Measurements from ENCODE around the gene ATXN7. TPM values are rescaled to one million over a fixed set of nuclear protein-coding genes. Genes with fewer than 3 reads are reported as not detected.

ATXN7 gene
- total and polyA plus RNA-seq, 8 donors = 7.3 to 40.4 (median 25.2) TPM

DNA sequence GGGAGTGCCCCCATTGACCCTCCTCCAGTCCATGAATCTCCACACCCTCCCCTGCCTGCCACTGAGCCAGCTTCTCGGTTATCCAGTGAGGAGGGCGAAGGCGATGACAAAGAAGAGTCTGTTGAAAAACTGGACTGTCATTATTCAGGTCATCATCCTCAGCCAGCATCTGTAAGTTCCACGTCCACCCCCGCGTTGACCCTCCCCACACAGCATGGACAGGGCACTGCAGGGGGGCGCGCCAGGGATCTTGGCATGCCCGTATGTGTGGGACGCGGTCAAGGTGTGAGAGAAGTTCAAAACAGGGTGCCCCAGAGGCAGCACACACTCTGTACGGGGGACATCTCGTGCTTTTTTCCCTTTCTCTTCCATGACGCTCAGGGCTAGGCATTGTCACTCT lies 126.5 kb downstream of the ATXN7 start:
- intact Hi-C loops (cut with DNase I) = loop anchor here in 1 of 3 donors (5.0 kb wide), 1 partner anchor 78 kb away; the partner anchor contains the start of gene SCAANT1
- Histone ChIP-seq H3K9me3 (no peaks in the 10 kb centered on the region), H3K27ac (no peak overlapping the region), H3K36me3 (peaks cover 3 to 40% (median 21%) of the 10 kb centered on the region in 3 donors), H3K27me3 (no peaks in the 10 kb centered on the region), H3K4me1 (peaks cover 0 to 3% (median 0%) of the 10 kb centered on the region in 3 donors), H3K4me3 (no peak overlapping the region)
- 92 to 96% methylated on average over 14 of the region's 14 CpGs for WGBS, 2 donors
- ATAC-seq (no peak), DNase-seq (peak in 1 of 6 donors; percentile 46), FAIRE-seq (no peak)
- TF ChIP-seq, protein P1, sequence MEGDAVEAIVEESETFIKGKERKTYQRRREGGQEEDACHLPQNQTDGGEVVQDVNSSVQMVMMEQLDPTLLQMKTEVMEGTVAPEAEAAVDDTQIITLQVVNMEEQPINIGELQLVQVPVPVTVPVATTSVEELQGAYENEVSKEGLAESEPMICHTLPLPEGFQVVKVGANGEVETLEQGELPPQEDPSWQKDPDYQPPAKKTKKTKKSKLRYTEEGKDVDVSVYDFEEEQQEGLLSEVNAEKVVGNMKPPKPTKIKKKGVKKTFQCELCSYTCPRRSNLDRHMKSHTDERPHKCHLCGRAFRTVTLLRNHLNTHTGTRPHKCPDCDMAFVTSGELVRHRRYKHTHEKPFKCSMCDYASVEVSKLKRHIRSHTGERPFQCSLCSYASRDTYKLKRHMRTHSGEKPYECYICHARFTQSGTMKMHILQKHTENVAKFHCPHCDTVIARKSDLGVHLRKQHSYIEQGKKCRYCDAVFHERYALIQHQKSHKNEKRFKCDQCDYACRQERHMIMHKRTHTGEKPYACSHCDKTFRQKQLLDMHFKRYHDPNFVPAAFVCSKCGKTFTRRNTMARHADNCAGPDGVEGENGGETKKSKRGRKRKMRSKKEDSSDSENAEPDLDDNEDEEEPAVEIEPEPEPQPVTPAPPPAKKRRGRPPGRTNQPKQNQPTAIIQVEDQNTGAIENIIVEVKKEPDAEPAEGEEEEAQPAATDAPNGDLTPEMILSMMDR (IDR thresholded peaks at IDR 0.05) = no peak

DNA sequence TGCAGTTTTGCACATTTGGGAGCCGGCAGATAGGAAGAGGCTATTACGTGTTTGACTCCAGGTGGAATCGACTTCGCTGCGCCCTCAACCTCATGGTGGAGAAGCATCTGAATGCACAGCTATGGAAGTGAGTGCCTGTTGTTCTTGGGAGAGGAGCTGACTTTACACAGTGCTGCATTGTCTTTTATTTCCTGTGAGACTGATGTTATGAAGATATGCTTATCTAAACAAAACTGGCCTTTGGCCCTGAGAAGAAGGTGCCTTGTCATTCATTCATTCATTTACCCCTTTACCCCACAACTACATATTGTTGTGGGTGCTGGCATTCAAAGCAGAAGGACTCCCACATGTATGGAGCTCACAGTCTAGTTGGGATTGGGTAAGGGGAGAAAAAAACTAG lies 127.1 kb downstream of the ATXN7 start:
- DNase-seq = no peak
- intact Hi-C loops (cut with DNase I) = loop anchor here in 1 of 3 donors (5.0 kb wide), 1 partner anchor 78 kb away; the partner anchor contains the start of gene SCAANT1
- no peak overlapping the region for H3K4me3 ChIP-seq
- no peaks in the 10 kb centered on the region for H3K27me3 ChIP-seq
- peaks cover 3 to 46% (median 25%) of the 10 kb centered on the region in 3 donors for H3K36me3 ChIP-seq
- no peak for FAIRE-seq
- TF ChIP-seq, protein P1 (IDR thresholded peaks at IDR 0.05) = no peak
- H3K27ac ChIP-seq = no peak overlapping the region
- 81 to 84% methylated on average over 5 of the region's 5 CpGs for WGBS, 2 donors
- no peaks in the 10 kb centered on the region for H3K9me3 ChIP-seq
- peaks cover 0 to 3% (median 0%) of the 10 kb centered on the region in 3 donors for H3K4me1 ChIP-seq
- no peak for ATAC-seq

DNA sequence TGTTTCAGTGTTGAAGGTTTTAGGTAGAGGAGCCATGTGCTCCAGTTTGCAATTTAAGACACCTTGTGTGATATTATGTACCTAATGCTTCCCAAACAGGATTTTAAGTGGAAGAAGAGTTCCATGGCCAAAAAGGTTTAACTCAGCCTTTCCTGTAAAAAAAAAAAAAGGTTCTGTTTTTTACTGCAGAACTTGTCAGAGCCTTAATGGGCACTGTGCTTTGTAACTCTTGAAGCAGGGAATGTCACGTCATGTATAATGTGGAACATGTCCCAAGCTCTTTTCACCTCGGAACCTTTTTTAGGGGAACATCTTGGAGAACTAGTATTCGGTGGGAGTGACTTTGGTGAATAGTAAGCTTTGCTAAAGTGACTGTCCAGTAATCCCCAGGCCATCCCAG lies 128.0 kb downstream of the ATXN7 start:
- Histone ChIP-seq H3K4me3 (no peak overlapping the region), H3K36me3 (peaks cover 3 to 52% (median 30%) of the 10 kb centered on the region in 3 donors), H3K4me1 (peaks cover 0 to 3% (median 0%) of the 10 kb centered on the region in 3 donors), H3K9me3 (no peaks in the 10 kb centered on the region), H3K27ac (no peak overlapping the region), H3K27me3 (no peaks in the 10 kb centered on the region)
- intact Hi-C loops (cut with DNase I) = loop anchor here in 1 of 3 donors (5.0 kb wide), 1 partner anchor 79 kb away; the partner anchor contains the start of gene SCAANT1
- TF ChIP-seq, protein P1 (IDR thresholded peaks at IDR 0.05) = no peak
- DNase-seq (no peak), FAIRE-seq (no peak), ATAC-seq (no peak)
- WGBS, 2 donors = 82 to 91% methylated on average over 3 of the region's 3 CpGs

DNA sequence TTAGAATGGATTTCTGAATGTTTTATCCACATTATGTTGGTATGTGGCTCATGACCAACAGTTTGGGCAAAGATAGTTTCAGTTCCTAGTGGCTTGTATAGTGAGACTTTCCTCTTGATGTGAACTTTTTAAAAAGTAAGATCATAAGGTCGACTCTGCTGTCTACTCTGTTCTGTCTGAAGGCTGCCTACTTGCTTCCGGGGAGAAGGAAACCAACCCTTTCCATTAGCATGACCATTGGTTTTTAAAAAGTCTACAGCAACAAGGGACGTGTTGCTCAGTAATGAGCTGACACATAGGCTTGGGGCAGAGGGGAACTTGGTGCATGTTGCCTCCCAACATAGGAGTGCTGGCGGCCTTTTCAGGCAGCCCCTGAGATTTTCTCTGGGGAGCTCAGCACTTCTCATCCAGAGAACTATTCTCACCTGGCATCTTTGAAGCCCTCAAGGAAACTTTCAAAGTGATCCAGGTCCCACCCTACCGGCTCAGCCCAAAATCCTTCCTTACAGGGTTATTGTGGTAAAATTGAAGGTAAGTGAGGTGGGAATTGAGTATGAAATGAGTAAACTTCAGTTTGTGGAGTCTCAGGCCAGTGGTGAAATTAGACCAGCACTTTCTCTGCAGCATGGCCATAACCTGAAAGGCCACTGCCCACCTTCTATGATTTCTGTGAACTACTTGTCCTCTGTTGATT lies 129.0 kb downstream of the ATXN7 start:
- ATAC-seq (no peak), DNase-seq (no peak), FAIRE-seq (no peak)
- no peak overlapping the region for H3K4me3 ChIP-seq
- WGBS, 2 donors = 71 to 81% methylated on average over 5 of the region's 5 CpGs
- H3K36me3 ChIP-seq = peaks cover 6 to 52% (median 30%) of the 10 kb centered on the region in 3 donors
- H3K4me1 ChIP-seq = peaks cover 7 to 8% (median 7%) of the 10 kb centered on the region in 3 donors
- TF ChIP-seq, protein P1 (IDR thresholded peaks at IDR 0.05) = no peak
- H3K27me3 ChIP-seq = no peaks in the 10 kb centered on the region
- intact Hi-C loops (cut with DNase I) = loop anchor here in 1 of 3 donors (5.0 kb wide), 1 partner anchor 80 kb away; the partner anchor contains the start of gene SCAANT1
- H3K9me3 ChIP-seq = no peaks in the 10 kb centered on the region
- peak overlapping the region in 1 of 4 donors; percentile 15 for H3K27ac ChIP-seq
